ENCODE results near the gene PRKCA.

Gene PRKCA

DNA sequence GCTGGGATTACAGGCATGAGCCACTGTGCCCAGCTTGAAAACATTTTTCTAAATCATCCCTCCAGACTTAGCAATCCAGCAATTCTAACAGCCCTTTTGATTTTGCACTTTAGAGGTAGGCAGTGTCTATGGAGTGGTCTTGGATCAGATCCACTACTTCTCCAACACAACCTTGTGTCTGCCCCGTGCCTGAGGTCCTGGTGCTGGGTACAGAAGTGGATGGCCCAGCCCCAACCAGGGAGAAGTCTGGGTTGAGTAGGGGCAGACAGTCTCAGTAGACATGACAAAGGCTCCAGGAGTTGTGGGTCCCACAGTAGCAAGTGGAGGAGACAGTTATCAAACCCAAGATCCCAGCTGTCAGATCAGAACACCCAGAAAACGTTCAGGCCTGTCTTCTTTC is 460.6 kb downstream of the PRKCA start:
- Histone ChIP-seq H2BK120ac (ENCODE audit: low read depth, low read length) (no peak overlapping the region), H2BK5ac (ENCODE audit: low read length) (no peak overlapping the region), H3K9ac (ENCODE audit: low read depth, low read length, poor library complexity) (no peak overlapping the region), H3K9me3 (replicated peaks in 1 of 2; ENCODE audit: control insufficient read depth in 2 of 2, insufficient read depth in 1 of 2, low read depth in 1 of 2, low read length in 2 of 2) (peaks cover 0 to 2% of the 10 kb centered on the region in 2 donors), H2AFZ (ENCODE audit: low read length) (no peak overlapping the region), H3K27ac (replicated peaks; ENCODE audit: low read length) (no peak overlapping the region), H2BK12ac (ENCODE audit: low read length) (no peak overlapping the region), H4K91ac (ENCODE audit: low read depth, low read length, poor library complexity) (no peak overlapping the region), H3K4me3 (ENCODE audit: low read length in 2 of 2) (no peak overlapping the region), H3K79me1 (ENCODE audit: low read depth, low read length) (no peaks in the 10 kb centered on the region), H2BK15ac (ENCODE audit: low read length) (no peak overlapping the region), H2AK5ac (ENCODE audit: low read depth, low read length) (no peak overlapping the region), H3K14ac (ENCODE audit: low read length) (no peak overlapping the region), H3K4me2 (ENCODE audit: insufficient read depth, low read length, poor library complexity, severe bottlenecking) (no peak overlapping the region), H3K4ac (ENCODE audit: low read length) (no peak overlapping the region), H3K27me3 (ENCODE audit: control insufficient read depth in 3 of 3, insufficient read depth in 3 of 3, low read depth in 1 of 3, low read length in 3 of 3) (no peaks in the 10 kb centered on the region), H4K8ac (ENCODE audit: low read depth, low read length) (no peak overlapping the region), H3K18ac (ENCODE audit: low read length) (peak overlapping the region; percentile 36), H3K23ac (ENCODE audit: low read depth, low read length, poor library complexity) (no peak overlapping the region), H3K4me1 (ENCODE audit: control insufficient read depth in 2 of 2, insufficient read depth in 1 of 2, low read depth in 1 of 2, low read length in 2 of 2) (no peaks in the 10 kb centered on the region), H3K36me3 (replicated peaks in 1 of 2; ENCODE audit: control insufficient read depth in 2 of 2, insufficient read depth in 2 of 2, low read length in 2 of 2) (no peaks in the 10 kb centered on the region)
- no CpG with 5 or more reads among the region's 2 CpGs for WGBS, 2 donors (ENCODE audit: extremely low coverage in 2 of 2, insufficient read length in 2 of 2, insufficient replicate concordance in 1 of 2)
- no peak for DNase-seq (ENCODE audit: low spot score)

DNA sequence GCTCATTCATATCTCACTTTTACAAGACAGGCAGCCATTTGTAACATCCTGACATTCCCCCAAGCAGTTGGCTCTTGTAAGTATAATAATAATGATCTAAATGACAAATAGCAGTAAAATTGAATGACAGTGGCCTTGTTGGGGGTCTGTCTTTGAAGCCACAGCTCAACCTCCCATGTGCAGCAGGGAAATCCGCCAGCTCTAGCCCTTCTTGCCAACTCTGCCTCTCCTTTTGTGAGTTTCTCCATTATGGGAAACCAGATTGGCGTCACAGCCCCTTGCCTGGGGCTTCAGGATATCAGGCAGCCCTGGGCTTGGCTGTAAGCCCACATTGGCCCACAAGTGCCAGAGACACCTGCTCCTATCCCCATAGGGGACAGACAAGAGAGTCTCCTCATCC is 462.1 kb downstream of the PRKCA start:
- Histone ChIP-seq H3K4ac (ENCODE audit: low read length) (no peak overlapping the region), H3K9ac (ENCODE audit: low read depth, low read length, poor library complexity) (no peak overlapping the region)

DNA sequence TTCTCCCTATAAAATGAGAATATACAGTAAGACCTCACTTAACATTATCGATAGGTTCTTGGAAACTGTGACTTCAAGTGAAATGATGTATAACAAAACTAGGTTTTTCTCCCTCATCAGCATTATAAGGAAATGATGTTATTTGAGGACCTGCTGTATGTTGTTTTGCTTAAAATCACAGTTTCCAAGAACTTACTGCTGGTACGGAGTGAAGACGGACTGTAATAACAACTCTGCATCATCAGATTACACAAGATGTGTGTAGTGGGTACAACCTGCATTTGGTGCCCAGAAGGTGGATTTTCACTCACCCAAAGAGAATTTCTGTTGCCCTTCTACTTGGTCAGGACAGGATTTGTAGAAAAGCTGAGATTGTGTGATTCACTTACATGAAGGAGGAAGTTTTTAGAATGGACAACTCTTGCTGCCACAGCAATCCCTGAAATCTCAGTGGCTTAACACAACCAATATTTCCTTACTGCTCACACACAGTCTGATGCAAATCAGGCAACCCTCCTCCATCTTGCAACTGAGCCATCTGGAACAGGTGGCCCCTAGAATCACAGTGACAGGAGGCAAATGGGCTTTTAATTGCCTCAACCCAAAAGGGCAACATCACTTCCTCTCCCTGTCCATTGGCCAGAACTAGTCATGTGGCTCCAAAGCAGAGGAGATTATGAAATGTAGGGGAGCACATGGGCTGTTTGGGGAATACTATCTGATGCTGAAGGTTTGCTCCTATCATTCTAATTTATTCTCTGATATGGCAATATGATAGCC is 464.9 kb downstream of the PRKCA start:
- Histone ChIP-seq H2AFZ (ENCODE audit: low read length) (no peak overlapping the region), H3K18ac (ENCODE audit: low read length) (no peak overlapping the region), H3K4me2 (ENCODE audit: insufficient read depth, low read length, poor library complexity, severe bottlenecking) (no peak overlapping the region), H3K4ac (ENCODE audit: low read length) (no peak overlapping the region), H2BK5ac (ENCODE audit: low read length) (no peak overlapping the region), H3K9me3 (replicated peaks in 1 of 2; ENCODE audit: control insufficient read depth in 2 of 2, insufficient read depth in 1 of 2, low read depth in 1 of 2, low read length in 2 of 2) (no peaks in the 10 kb centered on the region), H3K36me3 (replicated peaks in 1 of 2; ENCODE audit: control insufficient read depth in 2 of 2, insufficient read depth in 2 of 2, low read length in 2 of 2) (no peaks in the 10 kb centered on the region), H3K27ac (replicated peaks; ENCODE audit: low read length) (no peak overlapping the region), H3K14ac (ENCODE audit: low read length) (no peak overlapping the region), H3K4me1 (ENCODE audit: control insufficient read depth in 2 of 2, insufficient read depth in 1 of 2, low read depth in 1 of 2, low read length in 2 of 2) (no peaks in the 10 kb centered on the region), H3K4me3 (ENCODE audit: low read length in 2 of 2) (no peak overlapping the region), H3K79me1 (ENCODE audit: low read depth, low read length) (no peaks in the 10 kb centered on the region), H3K27me3 (ENCODE audit: control insufficient read depth in 3 of 3, insufficient read depth in 3 of 3, low read depth in 1 of 3, low read length in 3 of 3) (no peaks in the 10 kb centered on the region), H4K8ac (ENCODE audit: low read depth, low read length) (no peak overlapping the region), H2AK5ac (ENCODE audit: low read depth, low read length) (no peak overlapping the region), H2BK120ac (ENCODE audit: low read depth, low read length) (no peak overlapping the region), H3K9ac (ENCODE audit: low read depth, low read length, poor library complexity) (no peak overlapping the region), H2BK15ac (ENCODE audit: low read length) (no peak overlapping the region), H4K91ac (ENCODE audit: low read depth, low read length, poor library complexity) (no peak overlapping the region), H3K23ac (ENCODE audit: low read depth, low read length, poor library complexity) (no peak overlapping the region), H2BK12ac (ENCODE audit: low read length) (no peak overlapping the region)
- WGBS, 2 donors (ENCODE audit: extremely low coverage in 2 of 2, insufficient read length in 2 of 2, insufficient replicate concordance in 1 of 2), result no CpG with 5 or more reads among the region's 3 CpGs
- DNase-seq (ENCODE audit: low spot score), result no peak

More for the DNA sequence above, 462.1 kb downstream of the PRKCA start:
- Histone ChIP-seq H3K4me3 (ENCODE audit: low read length in 2 of 2) (no peak overlapping the region), H3K27ac (replicated peaks; ENCODE audit: low read length) (no peak overlapping the region), H3K18ac (ENCODE audit: low read length) (no peak overlapping the region), H3K14ac (ENCODE audit: low read length) (no peak overlapping the region), H2BK12ac (ENCODE audit: low read length) (no peak overlapping the region), H4K8ac (ENCODE audit: low read depth, low read length) (no peak overlapping the region), H4K91ac (ENCODE audit: low read depth, low read length, poor library complexity) (no peak overlapping the region), H3K9me3 (replicated peaks in 1 of 2; ENCODE audit: control insufficient read depth in 2 of 2, insufficient read depth in 1 of 2, low read depth in 1 of 2, low read length in 2 of 2) (no peaks in the 10 kb centered on the region), H2AK5ac (ENCODE audit: low read depth, low read length) (no peak overlapping the region), H3K27me3 (ENCODE audit: control insufficient read depth in 3 of 3, insufficient read depth in 3 of 3, low read depth in 1 of 3, low read length in 3 of 3) (no peaks in the 10 kb centered on the region), H3K4me2 (ENCODE audit: insufficient read depth, low read length, poor library complexity, severe bottlenecking) (no peak overlapping the region), H2BK5ac (ENCODE audit: low read length) (no peak overlapping the region), H2AFZ (ENCODE audit: low read length) (no peak overlapping the region), H3K36me3 (replicated peaks in 1 of 2; ENCODE audit: control insufficient read depth in 2 of 2, insufficient read depth in 2 of 2, low read length in 2 of 2) (no peaks in the 10 kb centered on the region), H3K4me1 (ENCODE audit: control insufficient read depth in 2 of 2, insufficient read depth in 1 of 2, low read depth in 1 of 2, low read length in 2 of 2) (no peaks in the 10 kb centered on the region), H3K23ac (ENCODE audit: low read depth, low read length, poor library complexity) (no peak overlapping the region), H3K79me1 (ENCODE audit: low read depth, low read length) (no peaks in the 10 kb centered on the region), H2BK120ac (ENCODE audit: low read depth, low read length) (no peak overlapping the region), H2BK15ac (ENCODE audit: low read length) (no peak overlapping the region)
- DNase-seq (ENCODE audit: low spot score), result no peak
- WGBS, 2 donors (ENCODE audit: extremely low coverage in 2 of 2, insufficient read length in 2 of 2, insufficient replicate concordance in 1 of 2), result no CpG with 5 or more reads among the region's 2 CpGs

DNA sequence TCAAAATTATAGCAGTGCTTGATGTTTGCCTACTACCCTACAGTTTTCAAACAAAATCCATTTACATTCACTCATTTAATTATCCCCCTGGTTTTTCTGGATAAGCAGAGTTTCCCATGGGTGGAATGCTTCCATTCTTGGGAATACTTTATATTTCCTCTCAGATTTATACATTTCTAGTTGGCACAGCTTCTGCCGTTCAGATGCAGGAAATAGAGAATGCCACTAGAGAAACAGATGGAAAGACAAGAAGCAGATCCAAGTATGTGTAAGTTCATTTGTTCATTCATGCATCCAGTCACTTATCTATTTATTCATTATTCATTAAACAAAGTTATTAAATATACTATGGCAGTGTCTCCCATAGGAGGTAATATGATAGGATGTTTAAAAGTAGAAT is 467.5 kb downstream of the PRKCA start:
- Histone ChIP-seq H3K9ac (ENCODE audit: low read depth, low read length, poor library complexity) (no peak overlapping the region), H2AK5ac (ENCODE audit: low read depth, low read length) (no peak overlapping the region), H2BK120ac (ENCODE audit: low read depth, low read length) (no peak overlapping the region), H3K14ac (ENCODE audit: low read length) (no peak overlapping the region), H3K4me3 (ENCODE audit: low read length in 2 of 2) (no peak overlapping the region), H3K23ac (ENCODE audit: low read depth, low read length, poor library complexity) (no peak overlapping the region), H2BK12ac (ENCODE audit: low read length) (no peak overlapping the region), H2BK15ac (ENCODE audit: low read length) (no peak overlapping the region), H4K91ac (ENCODE audit: low read depth, low read length, poor library complexity) (no peak overlapping the region), H3K4me2 (ENCODE audit: insufficient read depth, low read length, poor library complexity, severe bottlenecking) (no peak overlapping the region), H3K9me3 (replicated peaks in 1 of 2; ENCODE audit: control insufficient read depth in 2 of 2, insufficient read depth in 1 of 2, low read depth in 1 of 2, low read length in 2 of 2) (no peaks in the 10 kb centered on the region), H3K36me3 (replicated peaks in 1 of 2; ENCODE audit: control insufficient read depth in 2 of 2, insufficient read depth in 2 of 2, low read length in 2 of 2) (no peaks in the 10 kb centered on the region), H3K4ac (ENCODE audit: low read length) (no peak overlapping the region), H2BK5ac (ENCODE audit: low read length) (no peak overlapping the region), H3K4me1 (ENCODE audit: control insufficient read depth in 2 of 2, insufficient read depth in 1 of 2, low read depth in 1 of 2, low read length in 2 of 2) (no peaks in the 10 kb centered on the region), H3K18ac (ENCODE audit: low read length) (no peak overlapping the region), H3K79me1 (ENCODE audit: low read depth, low read length) (no peaks in the 10 kb centered on the region), H3K27me3 (ENCODE audit: control insufficient read depth in 3 of 3, insufficient read depth in 3 of 3, low read depth in 1 of 3, low read length in 3 of 3) (no peaks in the 10 kb centered on the region), H3K27ac (replicated peaks; ENCODE audit: low read length) (no peak overlapping the region), H4K8ac (ENCODE audit: low read depth, low read length) (no peak overlapping the region), H2AFZ (ENCODE audit: low read length) (no peak overlapping the region)
- DNase-seq (ENCODE audit: low spot score), result no peak
- whole genome bisulfite sequencing, 2 donors (ENCODE audit: extremely low coverage in 2 of 2, insufficient read length in 2 of 2, insufficient replicate concordance in 1 of 2), result no CpG with 5 or more reads among the region's 1 CpG

Data from neuronal stem cell (in vitro differentiated cells).